ENCODE results near the gene MOSMO. TPM values are rescaled to one million over a fixed set of nuclear protein-coding genes. Genes with fewer than 3 reads are reported as not detected.

The MOSMO gene
- total and polyA plus RNA-seq, 2 donors (not counting 3 experiments of a cell fraction or from before 2014, with no cell fraction given): 15.9 to 22.0 TPM

- H3K9me3 ChIP-seq (replicated peaks; ENCODE audit: control insufficient read depth, insufficient read depth, low read length): no peaks in the 10 kb centered on the region
- H4K20me1 ChIP-seq (replicated peaks; ENCODE audit: control insufficient read depth, extremely low read depth, insufficient read depth, low read length): peaks cover 14% of the 10 kb centered on the region
- FAIRE-seq: no peak
- no peak overlapping the region for H3K4me2 ChIP-seq (ENCODE audit: insufficient read depth, low read length)
- BruUV-seq (replicated peaks): no TSS peak
- no peak overlapping the region for H3K4me3 ChIP-seq (replicated peaks in 1 of 3; ENCODE audit: insufficient read depth in 1 of 3, low read depth in 1 of 3, low read length in 3 of 3)
- no peak for TF ChIP-seq FOS (IDR thresholded peaks at IDR 0.05; ENCODE audit: borderline replicate concordance, insufficient read depth, low read length)
- TF ChIP-seq POLR2AphosphoS5 (IDR thresholded peaks at IDR 0.05; ENCODE audit: insufficient read depth, low read depth, low read length): no peak
- no peak for TF ChIP-seq GATA2 (IDR thresholded peaks at IDR 0.05; ENCODE audit: insufficient read depth, insufficient read length, low read depth, low read length)
- TF ChIP-seq POLR2A (IDR thresholded peaks at IDR 0.05; ENCODE audit: low read depth, low read length): no peak
- no peak for TF ChIP-seq EZH2 (IDR thresholded peaks at IDR 0.05; ENCODE audit: borderline replicate concordance, low read depth, low read length, severe bottlenecking)
- TF ChIP-seq CTCF (IDR thresholded peaks at IDR 0.05; ENCODE audit: extremely low read depth in 1 of 2, insufficient read depth in 1 of 2, low read depth in 1 of 2, low read length in 2 of 2): no peak
- TF ChIP-seq MAX (IDR thresholded peaks at IDR 0.05; ENCODE audit: insufficient read depth, insufficient read length): no peak
- no peak for TF ChIP-seq MYC (IDR thresholded peaks at IDR 0.05; ENCODE audit: low read depth, low read length)
- TF ChIP-seq JUN (IDR thresholded peaks at IDR 0.05; ENCODE audit: borderline replicate concordance, insufficient read depth, insufficient read length, low read depth): no peak
- ChIA-PET CTCF (interaction anchor here (27.0 kb wide), 1 partner anchor 64 kb away, joined by 994 read pairs; no protein-coding TSS in a partner anchor), POLR2A (no interaction called here)
- no peaks in the 10 kb centered on the region for H3K27me3 ChIP-seq (ENCODE audit: control insufficient read depth in 2 of 2, insufficient read depth in 2 of 2, low read length in 2 of 2)
- dilution Hi-C loops (cut with MboI; ENCODE audit: extremely low pct_ligation_motif_present, low sequenced_read_pairs) (no loop called here), intact Hi-C loops (cut with micrococcal nuclease) (no loop called here)
- no peak overlapping the region for H3K9ac ChIP-seq (replicated peaks; ENCODE audit: extremely low read depth, insufficient read depth, low read length)
- H3K36me3 ChIP-seq (ENCODE audit: control insufficient read depth in 2 of 2, extremely low read depth in 1 of 2, insufficient read depth in 2 of 2, low read length in 2 of 2): no peaks in the 10 kb centered on the region
- no peak for DNase-seq (ENCODE audit: low read depth, low spot score)
- no peak overlapping the region for H3K27ac ChIP-seq (ENCODE audit: insufficient read depth, low read depth, low read length)
- peaks cover 99% of the 10 kb centered on the region for H3K79me2 ChIP-seq (ENCODE audit: control insufficient read depth, insufficient read depth, low read length)
- H3K9me1 ChIP-seq (replicated peaks; ENCODE audit: control insufficient read depth, extremely low read depth, insufficient read depth, low read length): no peaks in the 10 kb centered on the region
- peaks cover 19% of the 10 kb centered on the region for H3K4me1 ChIP-seq (ENCODE audit: control insufficient read depth, extremely low read depth, insufficient read depth, low read length)
- no peak overlapping the region for H2AFZ ChIP-seq (ENCODE audit: low read depth, low read length)
These were observed 5.6 kb downstream of the MOSMO start for GRCh38 chr16:22013486-22013885.

All from endothelial cell of umbilical vein (primary cell).